ENCODE measurements around the gene PHACTR3. TPM values are rescaled to one million over a fixed set of nuclear protein-coding genes. Genes with fewer than 3 reads are reported as not detected.

The PHACTR3 gene
- total RNA-seq, 1 experiment from 2014 or later = not detected

- H3K27me3 ChIP-seq (ENCODE audit: insufficient read depth, low read length) = peaks cover 18% of the 10 kb centered on the region; the same call in 1 of the 2 replicates
- H3K9me2 ChIP-seq (ENCODE audit: insufficient read depth) = no peaks in the 10 kb centered on the region
- ChIA-PET CTCF (no interaction called here), POLR2A (no interaction called here), RAD21 (ENCODE audit: low non-redundant PET in 1 of 2, low total read pairs in 2 of 2, uncharacterized antibody in 2 of 2, unreplicated experiment in 2 of 2) (no interaction called here)
- no TSS peak for BruUV-seq (replicated peaks)
- no peaks in the 10 kb centered on the region for H3K4me1 ChIP-seq (ENCODE audit: control insufficient read depth in 1 of 2, insufficient read depth in 2 of 2, low read length in 2 of 2)
- no peaks in the 10 kb centered on the region for H4K20me1 ChIP-seq (ENCODE audit: insufficient read depth)
- no peak for TF ChIP-seq CBX3 (IDR thresholded peaks at IDR 0.05; ENCODE audit: low read depth)
- TF ChIP-seq, protein P1, sequence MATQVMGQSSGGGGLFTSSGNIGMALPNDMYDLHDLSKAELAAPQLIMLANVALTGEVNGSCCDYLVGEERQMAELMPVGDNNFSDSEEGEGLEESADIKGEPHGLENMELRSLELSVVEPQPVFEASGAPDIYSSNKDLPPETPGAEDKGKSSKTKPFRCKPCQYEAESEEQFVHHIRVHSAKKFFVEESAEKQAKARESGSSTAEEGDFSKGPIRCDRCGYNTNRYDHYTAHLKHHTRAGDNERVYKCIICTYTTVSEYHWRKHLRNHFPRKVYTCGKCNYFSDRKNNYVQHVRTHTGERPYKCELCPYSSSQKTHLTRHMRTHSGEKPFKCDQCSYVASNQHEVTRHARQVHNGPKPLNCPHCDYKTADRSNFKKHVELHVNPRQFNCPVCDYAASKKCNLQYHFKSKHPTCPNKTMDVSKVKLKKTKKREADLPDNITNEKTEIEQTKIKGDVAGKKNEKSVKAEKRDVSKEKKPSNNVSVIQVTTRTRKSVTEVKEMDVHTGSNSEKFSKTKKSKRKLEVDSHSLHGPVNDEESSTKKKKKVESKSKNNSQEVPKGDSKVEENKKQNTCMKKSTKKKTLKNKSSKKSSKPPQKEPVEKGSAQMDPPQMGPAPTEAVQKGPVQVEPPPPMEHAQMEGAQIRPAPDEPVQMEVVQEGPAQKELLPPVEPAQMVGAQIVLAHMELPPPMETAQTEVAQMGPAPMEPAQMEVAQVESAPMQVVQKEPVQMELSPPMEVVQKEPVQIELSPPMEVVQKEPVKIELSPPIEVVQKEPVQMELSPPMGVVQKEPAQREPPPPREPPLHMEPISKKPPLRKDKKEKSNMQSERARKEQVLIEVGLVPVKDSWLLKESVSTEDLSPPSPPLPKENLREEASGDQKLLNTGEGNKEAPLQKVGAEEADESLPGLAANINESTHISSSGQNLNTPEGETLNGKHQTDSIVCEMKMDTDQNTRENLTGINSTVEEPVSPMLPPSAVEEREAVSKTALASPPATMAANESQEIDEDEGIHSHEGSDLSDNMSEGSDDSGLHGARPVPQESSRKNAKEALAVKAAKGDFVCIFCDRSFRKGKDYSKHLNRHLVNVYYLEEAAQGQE (IDR thresholded peaks at IDR 0.05; ENCODE audit: low read depth) = no peak
- TF ChIP-seq EZH2 (IDR thresholded peaks at IDR 0.05) = no peak
- no peak for TF ChIP-seq ZNF274 (IDR thresholded peaks at IDR 0.05; ENCODE audit: low read depth, low read length)
- TF ChIP-seq YY1 (IDR thresholded peaks at IDR 0.05; ENCODE audit: extremely low read depth, insufficient replicate concordance, low read depth, low read length) = no peak
- TF ChIP-seq POLR2A (IDR thresholded peaks at IDR 0.05; ENCODE audit: borderline replicate concordance, extremely low read depth, insufficient read depth, insufficient read length) = no peak
- no peak for TF ChIP-seq EGR1 (IDR thresholded peaks at IDR 0.05; ENCODE audit: low read depth)
- no peak for TF ChIP-seq SIN3A (IDR thresholded peaks at IDR 0.05; ENCODE audit: low read depth)
- no peak for TF ChIP-seq ELF1 (IDR thresholded peaks at IDR 0.05; ENCODE audit: borderline replicate concordance, low read depth)
- no peak for TF ChIP-seq SRF (IDR thresholded peaks at IDR 0.05; ENCODE audit: low read depth)
- no peak for TF ChIP-seq RAD21 (IDR thresholded peaks at IDR 0.05; ENCODE audit: low read depth)
- TF ChIP-seq CTCF (IDR thresholded peaks at IDR 0.05 in 2 of 3, conservative IDR thresholded peaks at IDR 0.05 in 1 of 3; ENCODE audit: borderline replicate concordance in 1 of 3, insufficient read depth in 1 of 3, low read depth in 2 of 3, low read length in 2 of 3) = no peak
- no peak for TF ChIP-seq MAX (IDR thresholded peaks at IDR 0.05)
- no peak for TF ChIP-seq ATF3 (IDR thresholded peaks at IDR 0.05)
- no peak for TF ChIP-seq ZBTB33 (IDR thresholded peaks at IDR 0.05; ENCODE audit: extremely low read depth, insufficient replicate concordance, low read length)
- TF ChIP-seq TCF7L2 (IDR thresholded peaks at IDR 0.05; ENCODE audit: borderline replicate concordance, extremely low read depth, insufficient read depth, insufficient read length) = no peak
- no peak for TF ChIP-seq EZH2phosphoT487 (IDR thresholded peaks at IDR 0.05; ENCODE audit: borderline replicate concordance)
- no peak overlapping the region for H3K27ac ChIP-seq (ENCODE audit: low read depth, low read length)
- no peak for ATAC-seq
- no peak overlapping the region for H3K9ac ChIP-seq (ENCODE audit: low read length)
- H3K4me3 ChIP-seq (replicated peaks in 1 of 2; ENCODE audit: low read depth in 1 of 2, low read length in 2 of 2) = no peak overlapping the region
- H3K9me3 ChIP-seq (ENCODE audit: control insufficient read depth in 1 of 2, insufficient read depth in 1 of 2, low read depth in 1 of 2, low read length in 2 of 2) = no peaks in the 10 kb centered on the region
- H3K4me2 ChIP-seq (ENCODE audit: low read length) = no peak overlapping the region
- intact Hi-C loops (cut with micrococcal nuclease) = no loop called here
- H2AFZ ChIP-seq (ENCODE audit: low read depth, low read length, poor library complexity, severe bottlenecking) = no peak overlapping the region
- H3K36me3 ChIP-seq (ENCODE audit: control insufficient read depth in 1 of 2, insufficient read depth in 2 of 2, low read length in 2 of 2) = no peaks in the 10 kb centered on the region
- H3K79me2 ChIP-seq (ENCODE audit: insufficient read depth, low read length) = no peaks in the 10 kb centered on the region
- no peak for DNase-seq (ENCODE audit: low read depth, low spot score)
Observed at GRCh38 chr20:59565768-59566461, 38.4 kb upstream of the PHACTR3 start.

All from HCT116 (cell line).